ENCODE results near the gene BORCS5.

- no peak for TF ChIP-seq POLR2AphosphoS5 (IDR thresholded peaks at IDR 0.05; ENCODE audit: low read depth, low read length)
- no peak for TF ChIP-seq POLR2A (IDR thresholded peaks at IDR 0.05; ENCODE audit: low read depth, low read length)
- TF ChIP-seq SPI1 (IDR thresholded peaks at IDR 0.05; ENCODE audit: low read depth, low read length): no peak
- no peak for TF ChIP-seq PAX5 (IDR thresholded peaks at IDR 0.05; ENCODE audit: insufficient read depth, low read length, severe bottlenecking)
Measured at GRCh38 chr12:12488296-12488695, 131.4 kb downstream of the BORCS5 start.
